ENCODE measurements around the gene RPS27L.

The RPS27L gene

DNA sequence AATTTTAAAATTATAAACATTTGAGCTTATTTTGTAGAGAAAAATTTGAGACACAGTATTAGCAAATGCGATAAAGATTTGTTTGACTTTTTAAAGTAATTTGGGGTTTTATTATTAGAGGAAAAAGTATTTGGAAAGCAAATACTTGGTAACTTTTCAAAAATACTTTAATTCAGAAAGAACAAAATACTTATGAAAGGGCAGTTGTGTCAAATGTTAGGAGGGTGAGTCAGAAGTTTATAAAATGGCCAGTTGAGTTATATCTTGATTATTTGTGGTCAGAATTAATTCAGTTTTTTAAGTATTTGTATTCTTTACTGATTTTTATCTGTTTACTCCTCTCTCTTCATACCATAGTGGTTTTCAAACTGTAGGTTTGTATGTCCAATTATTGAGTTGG lies 23.5 kb downstream of the RPS27L start:
- H3K9me3 ChIP-seq (ENCODE audit: insufficient read depth, low read length): no peaks in the 10 kb centered on the region
- H3K4me3 ChIP-seq (ENCODE audit: low read length): no peak overlapping the region
- H3K79me2 ChIP-seq (ENCODE audit: low read length): no peaks in the 10 kb centered on the region
- H3K27ac ChIP-seq (ENCODE audit: low read length): no peak overlapping the region
- no peaks in the 10 kb centered on the region for H3K4me1 ChIP-seq (ENCODE audit: low read length)
- TF ChIP-seq, protein P1, sequence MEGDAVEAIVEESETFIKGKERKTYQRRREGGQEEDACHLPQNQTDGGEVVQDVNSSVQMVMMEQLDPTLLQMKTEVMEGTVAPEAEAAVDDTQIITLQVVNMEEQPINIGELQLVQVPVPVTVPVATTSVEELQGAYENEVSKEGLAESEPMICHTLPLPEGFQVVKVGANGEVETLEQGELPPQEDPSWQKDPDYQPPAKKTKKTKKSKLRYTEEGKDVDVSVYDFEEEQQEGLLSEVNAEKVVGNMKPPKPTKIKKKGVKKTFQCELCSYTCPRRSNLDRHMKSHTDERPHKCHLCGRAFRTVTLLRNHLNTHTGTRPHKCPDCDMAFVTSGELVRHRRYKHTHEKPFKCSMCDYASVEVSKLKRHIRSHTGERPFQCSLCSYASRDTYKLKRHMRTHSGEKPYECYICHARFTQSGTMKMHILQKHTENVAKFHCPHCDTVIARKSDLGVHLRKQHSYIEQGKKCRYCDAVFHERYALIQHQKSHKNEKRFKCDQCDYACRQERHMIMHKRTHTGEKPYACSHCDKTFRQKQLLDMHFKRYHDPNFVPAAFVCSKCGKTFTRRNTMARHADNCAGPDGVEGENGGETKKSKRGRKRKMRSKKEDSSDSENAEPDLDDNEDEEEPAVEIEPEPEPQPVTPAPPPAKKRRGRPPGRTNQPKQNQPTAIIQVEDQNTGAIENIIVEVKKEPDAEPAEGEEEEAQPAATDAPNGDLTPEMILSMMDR (IDR thresholded peaks at IDR 0.05; ENCODE audit: low read depth, low read length): no peak
- TF ChIP-seq EZH2phosphoT487 (IDR thresholded peaks at IDR 0.05; ENCODE audit: low read depth): no peak
- no peak overlapping the region for H2AFZ ChIP-seq (ENCODE audit: low read depth, low read length)
- no peak overlapping the region for H3K9ac ChIP-seq (ENCODE audit: low read length)
- H3K4me2 ChIP-seq (ENCODE audit: low read length): no peak overlapping the region
- H3K27me3 ChIP-seq (ENCODE audit: low read depth, low read length): no peaks in the 10 kb centered on the region
- H4K20me1 ChIP-seq (ENCODE audit: insufficient read depth, low read length): no peaks in the 10 kb centered on the region
- H3K36me3 ChIP-seq (replicated peaks; ENCODE audit: low read depth, low read length): no peaks in the 10 kb centered on the region

DNA sequence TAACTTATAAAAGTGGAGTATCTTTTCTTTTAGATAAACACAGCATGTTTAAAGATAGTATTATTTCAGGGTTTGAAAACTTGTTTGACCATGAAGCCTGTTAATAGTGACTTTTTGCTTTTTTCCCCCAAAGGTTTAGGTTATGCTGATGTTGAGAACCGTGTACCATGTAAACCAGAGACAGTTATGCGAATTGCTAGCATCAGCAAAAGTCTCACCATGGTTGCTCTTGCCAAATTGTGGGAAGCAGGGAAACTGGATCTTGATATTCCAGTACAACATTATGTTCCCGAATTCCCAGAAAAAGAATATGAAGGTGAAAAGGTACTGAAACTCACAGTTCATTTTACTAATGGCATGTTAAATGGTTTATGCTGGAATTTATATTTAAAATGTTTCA lies 30.6 kb downstream of the RPS27L start:
- no peaks in the 10 kb centered on the region for H3K27me3 ChIP-seq (ENCODE audit: low read depth, low read length)
- 0 out of 2 replicates have a peak, but pooled peaks cover 2% of the 10 kb centered on the region for H3K79me2 ChIP-seq (ENCODE audit: low read length)
- H3K36me3 ChIP-seq (replicated peaks; ENCODE audit: low read depth, low read length): peaks cover 10% of the 10 kb centered on the region
- peaks cover 3% of the 10 kb centered on the region for H3K4me1 ChIP-seq (ENCODE audit: low read length)
- H4K20me1 ChIP-seq (ENCODE audit: insufficient read depth, low read length): no peaks in the 10 kb centered on the region
- H3K4me3 ChIP-seq (ENCODE audit: low read length): no peak overlapping the region
- TF ChIP-seq EZH2phosphoT487 (IDR thresholded peaks at IDR 0.05; ENCODE audit: low read depth): no peak
- TF ChIP-seq, protein P1 (IDR thresholded peaks at IDR 0.05; ENCODE audit: low read depth, low read length): no peak
- H2AFZ ChIP-seq (ENCODE audit: low read depth, low read length): no peak overlapping the region
- no peak overlapping the region for H3K9ac ChIP-seq (ENCODE audit: low read length)
- no peak overlapping the region for H3K27ac ChIP-seq (ENCODE audit: low read length)
- no peaks in the 10 kb centered on the region for H3K9me3 ChIP-seq (ENCODE audit: insufficient read depth, low read length)
- no peak overlapping the region for H3K4me2 ChIP-seq (ENCODE audit: low read length)

DNA sequence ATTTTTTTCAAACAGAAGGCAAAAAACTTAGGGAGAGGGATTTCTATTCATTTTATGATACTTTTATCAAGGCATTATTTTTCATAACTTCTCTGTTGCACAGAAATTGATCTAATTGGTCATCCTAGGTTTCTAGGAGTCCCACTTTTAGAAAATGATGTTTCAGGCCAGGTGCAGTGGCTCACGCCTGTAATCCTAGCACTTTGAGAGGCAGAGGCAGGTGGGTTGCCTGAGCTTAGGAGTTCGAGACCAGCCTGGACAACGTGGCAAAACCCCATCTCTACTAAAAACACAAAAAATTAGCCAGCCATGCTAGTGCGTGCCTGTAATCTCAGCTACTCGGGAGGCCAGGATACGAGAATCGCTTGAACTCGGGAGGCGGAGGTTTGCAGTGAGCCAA lies 32.8 kb downstream of the RPS27L start:
- Histone ChIP-seq H3K9me3 (ENCODE audit: insufficient read depth, low read length) (peaks cover 10% of the 10 kb centered on the region), H3K36me3 (replicated peaks; ENCODE audit: low read depth, low read length) (peaks cover 10% of the 10 kb centered on the region), H3K4me1 (ENCODE audit: low read length) (peaks cover 6% of the 10 kb centered on the region), H3K4me2 (ENCODE audit: low read length) (no peak overlapping the region), H3K27me3 (ENCODE audit: low read depth, low read length) (no peaks in the 10 kb centered on the region), H4K20me1 (ENCODE audit: insufficient read depth, low read length) (no peaks in the 10 kb centered on the region), H3K27ac (ENCODE audit: low read length) (no peak overlapping the region), H3K9ac (ENCODE audit: low read length) (no peak overlapping the region), H2AFZ (ENCODE audit: low read depth, low read length) (no peak overlapping the region), H3K4me3 (ENCODE audit: low read length) (no peak overlapping the region), H3K79me2 (ENCODE audit: low read length) (0 out of 2 replicates have a peak, but pooled peaks cover 2% of the 10 kb centered on the region)
- TF ChIP-seq, protein P1 (IDR thresholded peaks at IDR 0.05; ENCODE audit: low read depth, low read length): no peak
- TF ChIP-seq EZH2phosphoT487 (IDR thresholded peaks at IDR 0.05; ENCODE audit: low read depth): no peak

DNA sequence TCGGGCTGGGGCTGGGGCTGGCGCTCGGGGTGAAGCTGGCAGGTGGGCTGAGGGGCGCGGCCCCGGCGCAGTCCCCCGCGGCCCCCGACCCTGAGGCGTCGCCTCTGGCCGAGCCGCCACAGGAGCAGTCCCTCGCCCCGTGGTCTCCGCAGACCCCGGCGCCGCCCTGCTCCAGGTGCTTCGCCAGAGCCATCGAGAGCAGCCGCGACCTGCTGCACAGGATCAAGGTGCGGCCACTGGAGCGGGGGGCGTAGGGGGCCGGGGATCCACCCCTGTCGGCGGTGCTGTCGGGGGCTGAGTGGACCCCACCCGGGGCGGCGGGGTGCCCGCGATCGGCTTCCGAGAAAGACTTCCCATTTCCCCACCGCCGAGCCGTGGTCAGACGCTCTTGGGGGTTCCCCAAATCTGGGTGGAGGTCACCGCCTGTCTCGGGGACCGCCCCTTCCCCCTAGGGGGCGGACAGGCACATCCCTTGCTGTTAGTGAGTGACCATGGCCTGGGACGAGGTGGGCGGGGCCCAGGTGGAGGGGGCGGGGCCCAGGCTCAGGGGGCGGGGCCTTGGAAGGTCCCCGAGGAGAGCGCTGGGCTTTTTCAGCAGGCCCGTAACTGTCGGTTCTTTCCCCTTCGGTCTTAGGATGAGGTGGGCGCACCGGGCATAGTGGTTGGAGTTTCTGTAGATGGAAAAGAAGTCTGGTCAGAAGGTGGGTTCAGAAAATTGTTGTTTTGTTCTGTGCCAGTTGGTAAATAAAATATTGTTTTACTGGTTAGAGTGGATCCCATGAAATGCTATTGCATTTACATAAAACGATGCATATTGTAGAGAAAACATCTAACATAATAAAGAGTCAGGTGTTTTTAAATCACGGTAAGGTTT lies 35.0 kb downstream of the RPS27L start:
- H3K27me3 ChIP-seq (ENCODE audit: low read depth, low read length): no peaks in the 10 kb centered on the region
- H4K20me1 ChIP-seq (ENCODE audit: insufficient read depth, low read length): no peaks in the 10 kb centered on the region
- peaks cover 6% of the 10 kb centered on the region for H3K4me1 ChIP-seq (ENCODE audit: low read length)
- H3K4me3 ChIP-seq (ENCODE audit: low read length): peak overlapping the region; percentile 81
- H3K9ac ChIP-seq (ENCODE audit: low read length): peak overlapping the region; percentile 71
- peak overlapping the region; percentile 72 for H3K4me2 ChIP-seq (ENCODE audit: low read length)
- TF ChIP-seq, protein P1 (IDR thresholded peaks at IDR 0.05; ENCODE audit: low read depth, low read length): no peak
- peak overlapping the region; percentile 55; the same call in 1 of the 2 replicates for H2AFZ ChIP-seq (ENCODE audit: low read depth, low read length)
- H3K36me3 ChIP-seq (replicated peaks; ENCODE audit: low read depth, low read length): peaks cover 5% of the 10 kb centered on the region
- peak overlapping the region; percentile 59 for H3K27ac ChIP-seq (ENCODE audit: low read length)
- peaks cover 16% of the 10 kb centered on the region for H3K9me3 ChIP-seq (ENCODE audit: insufficient read depth, low read length)
- H3K79me2 ChIP-seq (ENCODE audit: low read length): 0 out of 2 replicates have a peak, but pooled peaks cover 2% of the 10 kb centered on the region
